ENCODE data around the gene TRIM2. TPM values are rescaled to one million over a fixed set of nuclear protein-coding genes. Genes with fewer than 3 reads are reported as not detected.
A peak's percentile ranks its signal among the peaks of the same experiment; 100 is the strongest.

The TRIM2 gene
- total RNA-seq, 2 experiments from 2014 or later, result 0.06 to 0.29 TPM

DNA sequence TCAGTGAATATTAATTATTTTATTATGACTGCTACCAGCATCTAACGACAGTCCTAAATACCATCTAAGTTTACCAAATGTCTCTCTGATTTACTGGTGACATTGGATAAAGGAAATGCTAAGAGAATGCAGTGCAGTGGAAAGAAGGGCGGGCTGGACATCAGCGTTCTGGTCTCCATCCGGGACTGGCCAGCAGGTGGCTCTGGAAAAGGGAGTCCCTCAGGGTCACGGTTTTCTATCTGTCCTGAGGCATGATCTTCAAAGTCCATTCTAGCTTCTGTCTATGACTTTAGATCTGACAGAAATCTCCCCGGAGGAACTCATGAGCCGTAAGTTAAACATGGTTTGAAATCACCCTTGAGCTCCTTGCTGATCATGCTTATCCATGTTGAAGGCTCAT, 3.3 kb downstream of the TRIM2 start:
- no peaks in the 10 kb centered on the region for H3K79me2 ChIP-seq (ENCODE audit: insufficient read depth, low read depth, low read length)
- POLR2A ChIA-PET, result no interaction called here
- no peaks in the 10 kb centered on the region for H3K9me3 ChIP-seq (ENCODE audit: low read length)
- no peaks in the 10 kb centered on the region for H3K36me3 ChIP-seq (ENCODE audit: insufficient read depth, low read length)
- intact Hi-C loops (cut with micrococcal nuclease; ENCODE audit: unreplicated experiment), result no loop called here
- TF ChIP-seq EZH2phosphoT487 (IDR thresholded peaks at IDR 0.05; ENCODE audit: borderline replicate concordance, low read depth, low read length), result no peak
- TF ChIP-seq, protein P1, sequence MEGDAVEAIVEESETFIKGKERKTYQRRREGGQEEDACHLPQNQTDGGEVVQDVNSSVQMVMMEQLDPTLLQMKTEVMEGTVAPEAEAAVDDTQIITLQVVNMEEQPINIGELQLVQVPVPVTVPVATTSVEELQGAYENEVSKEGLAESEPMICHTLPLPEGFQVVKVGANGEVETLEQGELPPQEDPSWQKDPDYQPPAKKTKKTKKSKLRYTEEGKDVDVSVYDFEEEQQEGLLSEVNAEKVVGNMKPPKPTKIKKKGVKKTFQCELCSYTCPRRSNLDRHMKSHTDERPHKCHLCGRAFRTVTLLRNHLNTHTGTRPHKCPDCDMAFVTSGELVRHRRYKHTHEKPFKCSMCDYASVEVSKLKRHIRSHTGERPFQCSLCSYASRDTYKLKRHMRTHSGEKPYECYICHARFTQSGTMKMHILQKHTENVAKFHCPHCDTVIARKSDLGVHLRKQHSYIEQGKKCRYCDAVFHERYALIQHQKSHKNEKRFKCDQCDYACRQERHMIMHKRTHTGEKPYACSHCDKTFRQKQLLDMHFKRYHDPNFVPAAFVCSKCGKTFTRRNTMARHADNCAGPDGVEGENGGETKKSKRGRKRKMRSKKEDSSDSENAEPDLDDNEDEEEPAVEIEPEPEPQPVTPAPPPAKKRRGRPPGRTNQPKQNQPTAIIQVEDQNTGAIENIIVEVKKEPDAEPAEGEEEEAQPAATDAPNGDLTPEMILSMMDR (conservative IDR thresholded peaks at IDR 0.05; ENCODE audit: low read length), result peak; percentile 38; the same call in 1 of the 2 replicates
- no peaks in the 10 kb centered on the region for H3K9me2 ChIP-seq (ENCODE audit: insufficient read depth, low read length)
- H4K20me1 ChIP-seq (ENCODE audit: insufficient read depth, low read length), result no peaks in the 10 kb centered on the region
- no peak overlapping the region for H2AFZ ChIP-seq (ENCODE audit: low read length)
- H3K4me2 ChIP-seq (ENCODE audit: low read length), result no peak overlapping the region
- DNase-seq (ENCODE audit: low spot score), result no peak
- CTCF ChIA-PET (ENCODE audit: unreplicated experiment), result no interaction called here
- no TSS peak for BruUV-seq (replicated peaks)
- H3K4me1 ChIP-seq (ENCODE audit: insufficient read depth, low read length, poor library complexity, severe bottlenecking), result no peaks in the 10 kb centered on the region
- H3K4me3 ChIP-seq (ENCODE audit: low read depth, low read length, poor library complexity, severe bottlenecking), result no peak overlapping the region
- no peak overlapping the region for H3K27ac ChIP-seq (ENCODE audit: low read depth, low read length, poor library complexity, severe bottlenecking)

DNA sequence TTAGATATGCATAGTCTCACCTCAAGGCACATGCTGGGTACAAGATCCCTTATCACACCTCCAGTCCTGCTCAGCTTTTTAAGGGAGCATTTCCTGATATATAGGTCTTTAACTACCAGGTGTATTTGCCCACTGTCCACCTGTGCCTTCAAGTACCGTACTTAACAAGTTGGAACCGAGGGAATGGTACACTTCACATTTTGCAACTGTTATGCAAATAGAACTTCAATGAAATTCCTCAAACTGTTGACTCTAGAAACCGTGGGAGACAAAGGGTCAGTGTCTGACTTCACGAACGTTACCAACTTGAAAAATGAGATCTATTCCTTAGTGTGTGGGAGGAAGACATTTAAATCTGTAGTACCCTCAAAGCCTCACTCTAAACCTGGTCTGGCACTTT, 5.2 kb downstream of the TRIM2 start:
- no TSS peak for BruUV-seq (replicated peaks)
- CTCF ChIA-PET (ENCODE audit: unreplicated experiment), result no interaction called here
- H4K20me1 ChIP-seq (ENCODE audit: insufficient read depth, low read length), result no peaks in the 10 kb centered on the region
- TF ChIP-seq, protein P1 (conservative IDR thresholded peaks at IDR 0.05; ENCODE audit: low read length), result no peak
- no peaks in the 10 kb centered on the region for H3K4me1 ChIP-seq (ENCODE audit: insufficient read depth, low read length, poor library complexity, severe bottlenecking)
- H3K79me2 ChIP-seq (ENCODE audit: insufficient read depth, low read depth, low read length), result no peaks in the 10 kb centered on the region
- H3K4me3 ChIP-seq (ENCODE audit: low read depth, low read length, poor library complexity, severe bottlenecking), result no peak overlapping the region
- intact Hi-C loops (cut with micrococcal nuclease; ENCODE audit: unreplicated experiment), result no loop called here
- H2AFZ ChIP-seq (ENCODE audit: low read length), result no peak overlapping the region
- POLR2A ChIA-PET, result interaction anchor here (0.6 to 0.7 kb wide), 3 partner anchors 72 to 605 kb away, joined by 3 to 7 read pairs (median 3); no protein-coding TSS in a partner anchor
- H3K36me3 ChIP-seq (ENCODE audit: insufficient read depth, low read length), result no peaks in the 10 kb centered on the region
- H3K9me3 ChIP-seq (ENCODE audit: low read length), result no peaks in the 10 kb centered on the region
- no peak for DNase-seq (ENCODE audit: low spot score)
- no peak overlapping the region for H3K4me2 ChIP-seq (ENCODE audit: low read length)
- no peaks in the 10 kb centered on the region for H3K9me2 ChIP-seq (ENCODE audit: insufficient read depth, low read length)
- no peak overlapping the region for H3K27ac ChIP-seq (ENCODE audit: low read depth, low read length, poor library complexity, severe bottlenecking)

DNA sequence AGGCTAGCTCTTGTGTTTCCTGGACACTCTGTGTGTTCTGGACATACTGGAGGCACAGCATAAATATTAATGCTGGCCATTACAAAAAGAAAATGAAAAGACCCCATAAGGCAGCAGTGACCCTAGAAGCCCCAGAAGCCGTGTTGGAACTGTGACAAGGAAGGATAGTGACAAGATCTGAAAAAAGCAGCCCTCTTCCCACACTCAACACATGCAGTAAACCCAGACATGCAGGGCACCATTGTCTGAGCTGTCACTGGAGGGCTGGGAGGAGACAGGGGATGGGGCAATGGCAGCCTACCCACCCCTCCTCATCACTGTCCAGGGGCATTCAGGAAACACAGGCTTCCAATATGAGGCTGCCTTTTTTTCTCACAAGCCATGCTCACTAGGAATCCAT, 6.5 kb downstream of the TRIM2 start:
- intact Hi-C loops (cut with micrococcal nuclease; ENCODE audit: unreplicated experiment), result no loop called here
- Histone ChIP-seq H2AFZ (ENCODE audit: low read length) (no peak overlapping the region), H3K4me2 (ENCODE audit: low read length) (no peak overlapping the region), H3K9me2 (ENCODE audit: insufficient read depth, low read length) (no peaks in the 10 kb centered on the region), H3K4me3 (ENCODE audit: low read depth, low read length, poor library complexity, severe bottlenecking) (no peak overlapping the region), H3K9me3 (ENCODE audit: low read length) (no peaks in the 10 kb centered on the region), H3K36me3 (ENCODE audit: insufficient read depth, low read length) (no peaks in the 10 kb centered on the region), H3K4me1 (ENCODE audit: insufficient read depth, low read length, poor library complexity, severe bottlenecking) (no peaks in the 10 kb centered on the region), H4K20me1 (ENCODE audit: insufficient read depth, low read length) (no peaks in the 10 kb centered on the region), H3K27ac (ENCODE audit: low read depth, low read length, poor library complexity, severe bottlenecking) (no peak overlapping the region), H3K79me2 (ENCODE audit: insufficient read depth, low read depth, low read length) (no peaks in the 10 kb centered on the region)
- ChIA-PET CTCF (ENCODE audit: unreplicated experiment) (no interaction called here), POLR2A (interaction anchor here (0.6 kb wide), 1 partner anchor 69 kb away, joined by 4 read pairs; no protein-coding TSS in a partner anchor)
- BruUV-seq (replicated peaks), result no TSS peak
- TF ChIP-seq EZH2phosphoT487 (IDR thresholded peaks at IDR 0.05; ENCODE audit: borderline replicate concordance, low read depth, low read length), result no peak
- no peak for DNase-seq (ENCODE audit: low spot score)
